Measurements from ENCODE around the gene SNRK.

The SNRK gene

GRCh38 chr3:43268636-43269035 is 17.7 kb upstream of the SNRK start:
- Histone ChIP-seq H3K4me3 (ENCODE audit: insufficient read depth, low read depth, low read length) (no peak overlapping the region), H3K27ac (ENCODE audit: insufficient read depth, low read depth, low read length, poor library complexity, severe bottlenecking) (no peak overlapping the region), H3K4me1 (ENCODE audit: control insufficient read depth, insufficient read depth, low read length) (no peaks in the 10 kb centered on the region), H3K9me3 (ENCODE audit: control insufficient read depth, low read length) (no peaks in the 10 kb centered on the region), H3K27me3 (ENCODE audit: control insufficient read depth, insufficient read depth, low read length, poor library complexity, severe bottlenecking) (no peaks in the 10 kb centered on the region), H3K36me3 (ENCODE audit: control insufficient read depth, insufficient read depth, low read length) (no peaks in the 10 kb centered on the region)
- 100% methylated on average over 1 of the region's 1 CpG for WGBS, 2 experiments

GRCh38 chr3:43270078-43270477 is 16.3 kb upstream of the SNRK start:
- WGBS, 2 experiments, result 92 to 96% methylated on average over 2 of the region's 2 CpGs
- Histone ChIP-seq H3K27ac (ENCODE audit: insufficient read depth, low read depth, low read length, poor library complexity, severe bottlenecking) (no peak overlapping the region), H3K27me3 (ENCODE audit: control insufficient read depth, insufficient read depth, low read length, poor library complexity, severe bottlenecking) (no peaks in the 10 kb centered on the region), H3K36me3 (ENCODE audit: control insufficient read depth, insufficient read depth, low read length) (no peaks in the 10 kb centered on the region), H3K4me1 (ENCODE audit: control insufficient read depth, insufficient read depth, low read length) (no peaks in the 10 kb centered on the region), H3K4me3 (ENCODE audit: insufficient read depth, low read depth, low read length) (no peak overlapping the region), H3K9me3 (ENCODE audit: control insufficient read depth, low read length) (no peaks in the 10 kb centered on the region)

GRCh38 chr3:43273416-43273815 is 12.9 kb upstream of the SNRK start:
- Histone ChIP-seq H3K36me3 (ENCODE audit: control insufficient read depth, insufficient read depth, low read length) (no peaks in the 10 kb centered on the region), H3K4me1 (ENCODE audit: control insufficient read depth, insufficient read depth, low read length) (no peaks in the 10 kb centered on the region), H3K9me3 (ENCODE audit: control insufficient read depth, low read length) (no peaks in the 10 kb centered on the region), H3K27ac (ENCODE audit: insufficient read depth, low read depth, low read length, poor library complexity, severe bottlenecking) (no peak overlapping the region), H3K4me3 (ENCODE audit: insufficient read depth, low read depth, low read length) (no peak overlapping the region), H3K27me3 (ENCODE audit: control insufficient read depth, insufficient read depth, low read length, poor library complexity, severe bottlenecking) (no peaks in the 10 kb centered on the region)
- 78 to 89% methylated on average over 2 of the region's 2 CpGs for WGBS, 2 experiments

- Histone ChIP-seq H3K9me3 (ENCODE audit: control insufficient read depth, low read length) (no peaks in the 10 kb centered on the region), H3K36me3 (ENCODE audit: control insufficient read depth, insufficient read depth, low read length) (no peaks in the 10 kb centered on the region), H3K4me1 (ENCODE audit: control insufficient read depth, insufficient read depth, low read length) (no peaks in the 10 kb centered on the region), H3K27ac (ENCODE audit: insufficient read depth, low read depth, low read length, poor library complexity, severe bottlenecking) (no peak overlapping the region), H3K27me3 (ENCODE audit: control insufficient read depth, insufficient read depth, low read length, poor library complexity, severe bottlenecking) (no peaks in the 10 kb centered on the region), H3K4me3 (ENCODE audit: insufficient read depth, low read depth, low read length) (no peak overlapping the region)
These were observed 7.3 kb upstream of the SNRK start for GRCh38 chr3:43279082-43279481.

- Histone ChIP-seq H3K36me3 (ENCODE audit: control insufficient read depth, insufficient read depth, low read length) (no peaks in the 10 kb centered on the region), H3K4me1 (ENCODE audit: control insufficient read depth, insufficient read depth, low read length) (no peaks in the 10 kb centered on the region), H3K4me3 (ENCODE audit: insufficient read depth, low read depth, low read length) (no peak overlapping the region), H3K27me3 (ENCODE audit: control insufficient read depth, insufficient read depth, low read length, poor library complexity, severe bottlenecking) (no peaks in the 10 kb centered on the region), H3K9me3 (ENCODE audit: control insufficient read depth, low read length) (no peaks in the 10 kb centered on the region), H3K27ac (ENCODE audit: insufficient read depth, low read depth, low read length, poor library complexity, severe bottlenecking) (no peak overlapping the region)
- 89 to 91% methylated on average over 5 of the region's 5 CpGs for WGBS, 2 experiments
These were observed 6.8 kb upstream of the SNRK start for GRCh38 chr3:43279532-43279931.

- WGBS, 2 experiments, result 100% methylated on average over 1 of the region's 2 CpGs; no CpG with 5 or more reads in 1 of the 2 experiments
- Histone ChIP-seq H3K36me3 (ENCODE audit: control insufficient read depth, insufficient read depth, low read length) (no peaks in the 10 kb centered on the region), H3K27ac (ENCODE audit: insufficient read depth, low read depth, low read length, poor library complexity, severe bottlenecking) (no peak overlapping the region), H3K4me1 (ENCODE audit: control insufficient read depth, insufficient read depth, low read length) (no peaks in the 10 kb centered on the region), H3K9me3 (ENCODE audit: control insufficient read depth, low read length) (no peaks in the 10 kb centered on the region), H3K4me3 (ENCODE audit: insufficient read depth, low read depth, low read length) (no peak overlapping the region), H3K27me3 (ENCODE audit: control insufficient read depth, insufficient read depth, low read length, poor library complexity, severe bottlenecking) (peaks cover 8% of the 10 kb centered on the region)
These were observed 5.3 kb upstream of the SNRK start for GRCh38 chr3:43281020-43281419.

- peaks cover 8% of the 10 kb centered on the region for H3K27me3 ChIP-seq (ENCODE audit: control insufficient read depth, insufficient read depth, low read length, poor library complexity, severe bottlenecking)
- H3K4me3 ChIP-seq (ENCODE audit: insufficient read depth, low read depth, low read length), result no peak overlapping the region
- H3K9me3 ChIP-seq (ENCODE audit: control insufficient read depth, low read length), result no peaks in the 10 kb centered on the region
- 94 to 100% methylated on average over 1 of the region's 1 CpG for WGBS, 2 experiments
- H3K36me3 ChIP-seq (ENCODE audit: control insufficient read depth, insufficient read depth, low read length), result no peaks in the 10 kb centered on the region
- no peak overlapping the region for H3K27ac ChIP-seq (ENCODE audit: insufficient read depth, low read depth, low read length, poor library complexity, severe bottlenecking)
- peaks cover 9% of the 10 kb centered on the region for H3K4me1 ChIP-seq (ENCODE audit: control insufficient read depth, insufficient read depth, low read length)
These were observed 2.2 kb upstream of the SNRK start for GRCh38 chr3:43284171-43284570.

- H3K36me3 ChIP-seq (ENCODE audit: control insufficient read depth, insufficient read depth, low read length), result no peaks in the 10 kb centered on the region
- H3K4me1 ChIP-seq (ENCODE audit: control insufficient read depth, insufficient read depth, low read length), result peaks cover 11% of the 10 kb centered on the region
- no peaks in the 10 kb centered on the region for H3K9me3 ChIP-seq (ENCODE audit: control insufficient read depth, low read length)
- peak overlapping the region; percentile 63 for H3K4me3 ChIP-seq (ENCODE audit: insufficient read depth, low read depth, low read length)
- 33 to 40% methylated on average over 11 of the region's 11 CpGs for WGBS, 2 experiments
- no peak overlapping the region for H3K27ac ChIP-seq (ENCODE audit: insufficient read depth, low read depth, low read length, poor library complexity, severe bottlenecking)
- peaks cover 8% of the 10 kb centered on the region for H3K27me3 ChIP-seq (ENCODE audit: control insufficient read depth, insufficient read depth, low read length, poor library complexity, severe bottlenecking)
These were observed 696 bp upstream of the SNRK start for GRCh38 chr3:43285644-43286043.

- Histone ChIP-seq H3K27me3 (ENCODE audit: control insufficient read depth, insufficient read depth, low read length, poor library complexity, severe bottlenecking) (peaks cover 8% of the 10 kb centered on the region), H3K36me3 (ENCODE audit: control insufficient read depth, insufficient read depth, low read length) (no peaks in the 10 kb centered on the region), H3K4me1 (ENCODE audit: control insufficient read depth, insufficient read depth, low read length) (peaks cover 11% of the 10 kb centered on the region), H3K4me3 (ENCODE audit: insufficient read depth, low read depth, low read length) (peak overlapping the region; percentile 63), H3K9me3 (ENCODE audit: control insufficient read depth, low read length) (no peaks in the 10 kb centered on the region), H3K27ac (ENCODE audit: insufficient read depth, low read depth, low read length, poor library complexity, severe bottlenecking) (no peak overlapping the region)
- WGBS, 2 experiments, result 1% methylated on average over 54 of the region's 54 CpGs
These were observed 630 bp downstream of the SNRK start for GRCh38 chr3:43286841-43287499.

- Histone ChIP-seq H3K36me3 (ENCODE audit: control insufficient read depth, insufficient read depth, low read length) (no peaks in the 10 kb centered on the region), H3K27me3 (ENCODE audit: control insufficient read depth, insufficient read depth, low read length, poor library complexity, severe bottlenecking) (peaks cover 8% of the 10 kb centered on the region), H3K27ac (ENCODE audit: insufficient read depth, low read depth, low read length, poor library complexity, severe bottlenecking) (no peak overlapping the region), H3K4me3 (ENCODE audit: insufficient read depth, low read depth, low read length) (peak overlapping the region; percentile 63), H3K4me1 (ENCODE audit: control insufficient read depth, insufficient read depth, low read length) (peaks cover 11% of the 10 kb centered on the region), H3K9me3 (ENCODE audit: control insufficient read depth, low read length) (no peaks in the 10 kb centered on the region)
- WGBS, 2 experiments, result 40 to 66% methylated on average over 2 to 3 of the region's 3 CpGs
These were observed 1.1 kb downstream of the SNRK start for GRCh38 chr3:43287500-43287873.

- 92 to 100% methylated on average over 1 to 2 of the region's 2 CpGs for WGBS, 2 experiments
- Histone ChIP-seq H3K9me3 (ENCODE audit: control insufficient read depth, low read length) (no peaks in the 10 kb centered on the region), H3K36me3 (ENCODE audit: control insufficient read depth, insufficient read depth, low read length) (no peaks in the 10 kb centered on the region), H3K27ac (ENCODE audit: insufficient read depth, low read depth, low read length, poor library complexity, severe bottlenecking) (no peak overlapping the region), H3K27me3 (ENCODE audit: control insufficient read depth, insufficient read depth, low read length, poor library complexity, severe bottlenecking) (peaks cover 8% of the 10 kb centered on the region), H3K4me3 (ENCODE audit: insufficient read depth, low read depth, low read length) (no peak overlapping the region), H3K4me1 (ENCODE audit: control insufficient read depth, insufficient read depth, low read length) (peaks cover 11% of the 10 kb centered on the region)
These were observed 2.0 kb downstream of the SNRK start for GRCh38 chr3:43288366-43288765.
